ENCODE results near the gene ANKRD27. TPM values are rescaled to one million over a fixed set of nuclear protein-coding genes. Genes with fewer than 3 reads are reported as not detected.
"Not testable (repeated sequence)": the region's sequence is repeated elsewhere in the genome, so short reads cannot be mapped to it uniquely, and the experiment has no call there.

ANKRD27 gene
- total RNA-seq, 1 donor from 2014 or later, result 22.6 TPM

DNA sequence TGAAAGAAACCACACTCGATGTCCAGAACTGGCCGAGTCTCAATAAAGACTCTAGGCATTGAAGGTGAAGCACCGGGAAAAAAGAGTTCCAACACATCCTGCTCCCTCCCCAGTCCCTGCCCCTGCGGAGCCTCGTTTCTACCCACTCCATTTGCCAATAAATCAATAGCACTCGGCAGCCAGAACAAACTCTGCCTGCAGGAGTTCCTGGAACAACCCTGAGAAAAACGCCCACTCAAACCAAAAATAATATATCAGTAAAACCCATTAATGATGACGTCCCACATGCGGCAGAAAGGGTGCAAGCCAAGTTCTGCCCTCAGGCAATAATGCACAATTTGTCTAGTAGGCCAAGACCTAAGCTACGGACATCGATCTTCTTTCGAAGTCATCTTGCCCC, 53.0 kb downstream of the ANKRD27 start:
- ATAC-seq (ENCODE audit: poor library complexity) (no peak), DNase-seq (no peak)
- intact Hi-C loops (cut with DNase I), result no loop called here

DNA sequence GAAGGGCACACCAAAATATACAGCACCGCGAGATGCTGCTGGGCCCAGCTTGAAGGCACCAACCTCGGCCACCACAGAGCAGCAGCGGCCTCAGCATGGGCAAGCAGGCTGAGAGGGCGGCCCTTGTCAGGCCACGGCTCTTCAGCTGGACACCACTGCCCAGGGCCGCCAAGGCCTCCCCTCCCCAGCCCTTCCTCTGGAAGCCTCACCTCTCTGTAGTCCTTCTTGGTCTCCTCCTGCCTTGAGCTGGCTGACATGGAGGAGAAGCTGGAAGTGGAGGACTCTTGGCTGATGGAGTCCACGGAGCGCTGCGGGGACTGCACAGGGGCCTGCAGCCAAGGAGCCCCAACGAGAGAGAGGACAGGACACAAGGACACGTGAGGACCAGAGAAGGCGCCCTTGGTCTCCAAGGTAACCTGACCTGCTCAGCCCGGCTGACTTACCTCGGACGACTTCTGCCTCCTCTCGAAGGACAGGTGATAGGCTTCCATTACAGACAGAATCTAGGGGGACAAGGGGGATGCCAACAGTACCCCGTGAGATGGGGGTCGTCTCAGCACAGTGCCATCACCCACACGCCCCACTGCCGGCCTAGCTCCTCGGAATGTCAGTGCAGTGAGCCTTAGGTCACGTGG, 55.8 kb downstream of the ANKRD27 start:
- ATAC-seq (ENCODE audit: poor library complexity) (no peak), DNase-seq (no peak)
- intact Hi-C loops (cut with DNase I), result no loop called here

DNA sequence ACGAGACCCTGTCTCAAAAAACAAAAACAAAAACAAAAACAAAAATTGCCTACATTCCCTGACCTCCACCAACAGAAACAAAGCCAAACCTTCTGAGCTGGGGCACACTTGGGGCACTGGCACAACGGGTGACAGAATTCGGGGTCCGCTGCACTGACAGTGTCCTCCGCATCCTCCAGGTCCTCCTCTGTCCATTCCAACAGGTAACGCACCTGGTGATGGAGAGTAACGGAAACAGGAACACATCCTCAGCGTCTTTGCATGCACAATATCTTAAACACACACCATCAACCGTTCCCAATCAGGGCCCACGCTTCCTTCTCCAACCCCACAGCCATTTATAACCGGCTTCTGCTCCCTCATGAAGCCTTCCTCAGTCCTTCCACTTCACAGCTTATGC, 59.4 kb downstream of the ANKRD27 start:
- DNase-seq, result no peak
- no peak for ATAC-seq (ENCODE audit: poor library complexity)
- intact Hi-C loops (cut with DNase I), result no loop called here

DNA sequence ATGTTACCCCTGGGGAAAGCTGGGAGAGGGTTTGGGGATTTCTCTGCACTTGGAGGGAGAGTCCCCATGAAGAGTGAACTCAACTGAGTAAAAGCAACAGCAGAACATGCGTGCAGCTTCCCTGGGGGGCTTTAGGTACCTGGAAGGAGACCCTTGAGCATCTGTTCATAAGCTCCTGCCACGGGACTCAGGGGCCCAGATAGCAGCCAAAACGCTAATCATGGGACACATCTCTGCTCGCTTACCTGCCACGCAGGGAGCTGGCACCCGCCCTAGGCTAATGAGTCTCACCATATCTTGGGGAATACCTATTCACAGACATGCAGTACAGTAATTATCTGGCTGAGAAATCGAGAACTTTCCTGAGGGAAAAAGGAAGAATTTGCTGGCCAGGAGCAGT, 60.1 kb downstream of the ANKRD27 start:
- no peak for ATAC-seq (ENCODE audit: poor library complexity)
- no peak for DNase-seq

DNA sequence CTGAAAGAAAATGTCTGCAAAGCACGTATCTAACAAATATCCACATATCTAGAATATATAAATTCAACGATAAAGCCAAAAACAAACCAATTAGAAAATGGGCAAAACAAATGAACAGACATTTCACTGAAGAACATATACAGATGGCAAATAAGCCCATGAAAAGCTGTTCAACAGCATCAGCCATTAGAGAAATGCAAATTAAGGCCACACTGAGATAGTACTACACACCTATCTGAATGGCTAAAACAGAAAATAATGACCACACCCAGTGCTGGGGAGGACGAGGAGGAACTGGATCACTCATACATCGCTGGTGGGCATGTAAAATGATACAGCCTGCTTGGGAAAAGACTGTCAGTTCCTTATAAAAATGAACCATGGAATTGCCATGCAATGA, 62.0 kb downstream of the ANKRD27 start:
- no peak for ATAC-seq (ENCODE audit: poor library complexity)
- intact Hi-C loops (cut with DNase I), result no loop called here
- no peak for DNase-seq

More for the DNA sequence above, 60.1 kb downstream of the ANKRD27 start:
- intact Hi-C loops (cut with DNase I), result no loop called here

DNA sequence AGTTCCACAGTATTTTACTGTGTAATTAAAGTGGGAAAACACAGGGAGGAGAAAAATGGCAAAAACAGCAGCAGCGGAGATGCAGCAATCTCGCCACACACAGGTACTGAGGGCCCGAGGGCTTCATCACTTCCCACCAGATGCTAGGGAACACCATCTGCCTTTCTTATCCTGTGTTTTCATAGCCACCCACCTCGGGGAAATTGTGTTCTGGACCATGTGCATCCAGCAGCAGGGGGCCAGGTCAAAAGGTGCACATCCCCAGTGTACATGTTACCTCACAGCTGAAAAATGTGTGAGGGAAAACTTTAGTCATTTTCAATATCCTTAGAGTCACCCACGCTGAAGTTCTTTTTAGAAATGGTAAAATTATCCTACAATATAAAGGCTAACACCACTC, 63.8 kb downstream of the ANKRD27 start:
- intact Hi-C loops (cut with DNase I), result no loop called here
- no peak for ATAC-seq (ENCODE audit: poor library complexity)

DNA sequence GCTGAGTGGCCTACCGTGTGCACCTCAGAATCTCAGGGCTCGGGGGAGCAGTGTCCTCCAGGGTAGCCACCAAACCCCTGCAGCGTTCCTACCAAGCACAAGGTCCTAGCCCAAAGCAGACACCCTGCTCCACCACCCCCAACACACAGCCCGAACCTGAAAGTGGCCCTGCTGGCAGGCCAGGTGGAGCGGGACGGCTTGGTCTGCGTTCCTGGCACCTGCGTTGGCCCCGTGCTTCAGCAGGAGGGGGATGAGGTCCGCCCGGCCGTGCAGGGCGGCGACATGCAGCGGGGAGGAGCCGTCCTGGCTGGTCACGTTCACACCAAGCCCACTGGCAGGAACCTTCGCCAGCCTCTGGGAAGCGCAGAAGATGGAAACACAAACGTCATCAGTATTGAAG, 67.5 kb downstream of the ANKRD27 start:
- DNase-seq (no peak), ATAC-seq (ENCODE audit: poor library complexity) (no peak)
- intact Hi-C loops (cut with DNase I), result no loop called here

More for the DNA sequence above, 63.8 kb downstream of the ANKRD27 start:
- no peak for DNase-seq

DNA sequence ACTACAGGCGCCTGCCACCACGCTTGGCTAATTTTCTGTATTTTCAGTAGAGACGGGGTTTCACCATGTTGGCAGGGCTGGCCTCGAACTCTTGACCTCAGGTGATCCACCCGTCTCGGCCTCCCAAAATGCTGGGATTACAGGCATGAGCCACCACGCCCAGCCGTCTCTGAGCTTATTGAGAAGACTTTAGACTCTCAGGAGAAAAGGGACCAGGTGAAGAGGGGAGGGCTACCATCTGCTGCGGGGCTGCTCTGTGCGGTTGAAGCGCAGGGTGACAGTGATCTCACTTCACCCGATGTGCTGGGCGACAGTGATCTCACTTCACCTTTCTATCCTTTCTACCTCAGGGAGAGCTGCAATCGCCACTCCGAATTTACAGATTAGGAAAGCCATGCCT, 68.7 kb downstream of the ANKRD27 start:
- intact Hi-C loops (cut with DNase I), result no loop called here
- ATAC-seq (ENCODE audit: poor library complexity), result no peak
- no peak for DNase-seq

DNA sequence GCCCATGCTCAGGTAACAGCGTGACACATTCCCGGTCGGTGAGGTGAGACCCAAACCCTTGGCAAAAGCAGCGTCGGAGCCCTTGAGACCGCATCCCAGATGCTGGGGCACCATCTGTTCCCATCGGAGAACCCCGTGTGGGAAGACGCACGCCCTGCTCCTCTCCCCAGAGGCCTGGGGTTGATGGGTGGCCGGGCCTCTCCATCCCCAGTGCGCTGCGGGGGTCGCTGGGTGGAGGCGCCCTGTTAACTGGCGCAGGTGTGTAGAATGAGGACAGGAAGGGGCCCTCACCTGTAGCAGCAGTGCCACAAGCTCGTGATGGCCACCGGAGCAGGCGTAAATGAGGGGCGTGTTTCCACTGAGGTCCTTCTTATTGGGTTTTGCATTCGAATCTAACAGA, 69.4 kb downstream of the ANKRD27 start:
- intact Hi-C loops (cut with DNase I), result no loop called here
- ATAC-seq (ENCODE audit: poor library complexity), result no peak

DNA sequence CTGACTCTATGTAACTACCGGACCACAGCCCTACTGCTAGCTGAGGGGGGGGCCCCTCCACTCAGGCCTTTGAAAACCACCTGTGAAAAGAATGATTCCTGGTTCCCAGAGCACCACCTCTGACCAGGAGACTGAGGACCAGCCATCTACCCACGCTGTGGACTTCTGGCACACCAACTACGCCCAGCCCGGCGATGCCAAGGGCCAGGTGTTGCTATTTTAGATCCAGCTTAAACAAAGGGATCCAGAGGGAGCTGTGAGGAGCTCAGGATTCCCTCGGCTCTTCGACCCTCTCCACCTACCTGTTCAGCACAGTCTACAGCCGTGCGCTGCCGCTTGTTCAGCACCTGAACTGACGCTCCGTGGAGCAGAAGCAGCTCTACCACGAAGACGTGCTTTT, 71.0 kb downstream of the ANKRD27 start:
- DNase-seq (no peak), ATAC-seq (ENCODE audit: poor library complexity) (no peak)
- intact Hi-C loops (cut with DNase I), result no loop called here

More for the DNA sequence above, 69.4 kb downstream of the ANKRD27 start:
- no peak for DNase-seq

DNA sequence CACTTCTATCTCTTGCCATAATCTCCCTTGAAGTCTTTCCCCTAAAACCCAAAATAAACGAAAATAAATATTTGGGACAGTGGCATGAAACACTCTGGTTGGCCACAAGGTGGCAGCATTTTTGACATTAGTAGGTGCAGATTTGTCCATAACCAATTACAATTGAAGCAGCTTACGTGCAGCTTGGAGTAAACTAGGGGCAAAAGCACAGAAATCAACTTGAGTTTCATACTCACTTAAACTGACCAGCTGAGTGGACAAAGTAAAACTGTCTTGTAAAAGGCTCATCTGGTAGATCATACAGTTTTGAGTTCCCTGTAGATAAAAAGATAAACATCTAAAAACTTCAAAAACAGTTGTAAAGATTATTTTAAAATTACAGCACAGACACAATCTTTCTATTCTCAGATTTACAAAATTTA, 75.2 kb downstream of the ANKRD27 start:
- no peak for DNase-seq
- ATAC-seq (ENCODE audit: poor library complexity), result peak; percentile 67
- intact Hi-C loops (cut with DNase I), result no loop called here

DNA sequence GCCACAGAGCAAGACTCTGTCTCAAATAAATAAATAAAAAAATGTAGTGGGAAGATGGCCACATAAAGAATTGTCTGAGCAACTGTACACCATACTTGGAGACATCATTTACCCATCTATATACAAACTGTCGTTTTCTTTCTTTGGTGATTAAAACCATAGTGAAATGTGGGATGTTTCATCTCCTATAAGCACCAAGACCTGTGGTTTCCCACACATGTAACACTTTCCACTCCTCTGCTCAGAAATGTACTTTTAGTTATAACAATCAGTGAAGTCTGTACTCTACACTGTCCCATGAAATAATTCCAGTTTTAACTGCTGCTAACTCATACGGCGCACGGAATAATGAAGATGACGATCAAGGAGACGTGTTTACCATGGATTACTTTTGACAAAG, 75.7 kb downstream of the ANKRD27 start:
- ATAC-seq (ENCODE audit: poor library complexity) (no peak), DNase-seq (no peak)
- intact Hi-C loops (cut with DNase I), result no loop called here

DNA sequence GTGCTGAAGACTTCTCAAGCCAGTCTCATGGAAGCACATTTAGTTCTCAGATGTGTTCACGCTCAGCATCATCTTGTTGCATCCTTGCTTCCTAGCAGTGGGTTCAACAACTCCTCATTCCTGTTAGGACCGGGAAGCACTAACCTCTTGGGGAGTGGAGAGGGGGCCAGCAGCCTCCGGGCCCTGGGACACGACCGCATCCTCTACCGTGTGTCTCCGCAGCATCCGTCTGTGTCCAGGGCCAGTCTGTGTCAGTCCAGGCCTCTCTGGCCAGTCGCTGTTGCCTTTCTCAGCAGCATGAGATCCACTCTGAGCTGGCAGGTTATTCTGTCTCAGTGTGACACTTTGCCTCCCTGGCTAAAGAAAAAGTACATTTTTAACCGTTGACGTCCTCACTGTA, 77.0 kb downstream of the ANKRD27 start:
- intact Hi-C loops (cut with DNase I), result no loop called here
- DNase-seq (no peak), ATAC-seq (ENCODE audit: poor library complexity) (no peak)

DNA sequence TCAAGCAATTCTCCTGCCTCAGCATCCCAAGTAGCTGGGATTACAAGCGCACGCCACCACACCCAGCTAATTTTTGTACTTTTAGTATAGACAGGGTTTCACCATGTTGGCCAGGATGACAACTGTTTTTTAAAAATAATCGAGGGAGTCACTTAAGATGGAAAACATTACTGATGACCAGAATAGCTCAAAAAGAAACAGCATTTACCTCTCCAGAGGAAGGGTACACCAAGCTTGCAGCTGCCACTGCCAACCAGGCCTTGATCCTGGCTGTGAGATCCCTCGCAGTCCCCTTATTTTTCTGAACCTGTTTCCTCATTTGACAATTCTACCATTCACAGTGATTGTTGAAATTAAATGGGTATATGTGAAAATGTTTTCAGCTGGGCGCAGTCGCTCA, 79.5 kb downstream of the ANKRD27 start:
- no peak for ATAC-seq (ENCODE audit: poor library complexity)
- intact Hi-C loops (cut with DNase I), result no loop called here
- DNase-seq, result no peak

DNA sequence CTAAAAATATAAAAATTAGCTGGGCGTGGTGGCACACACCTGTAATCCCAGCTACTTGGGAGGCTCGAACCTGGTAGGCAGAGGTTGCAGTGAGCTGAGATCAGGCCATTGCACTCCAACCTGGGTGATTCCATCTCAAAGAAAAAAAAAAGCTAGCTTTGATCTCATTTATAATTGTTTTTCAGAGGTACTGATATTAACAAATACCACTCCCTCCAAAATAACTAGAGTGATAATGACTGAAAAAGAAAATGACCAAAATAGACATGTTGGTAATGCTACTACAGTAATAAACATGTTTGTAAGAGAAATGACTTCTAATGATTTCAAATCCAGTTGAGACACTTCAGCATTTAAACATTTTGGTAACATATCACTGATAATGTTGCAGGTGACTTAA, 81.0 kb downstream of the ANKRD27 start:
- intact Hi-C loops (cut with DNase I), result no loop called here

DNA sequence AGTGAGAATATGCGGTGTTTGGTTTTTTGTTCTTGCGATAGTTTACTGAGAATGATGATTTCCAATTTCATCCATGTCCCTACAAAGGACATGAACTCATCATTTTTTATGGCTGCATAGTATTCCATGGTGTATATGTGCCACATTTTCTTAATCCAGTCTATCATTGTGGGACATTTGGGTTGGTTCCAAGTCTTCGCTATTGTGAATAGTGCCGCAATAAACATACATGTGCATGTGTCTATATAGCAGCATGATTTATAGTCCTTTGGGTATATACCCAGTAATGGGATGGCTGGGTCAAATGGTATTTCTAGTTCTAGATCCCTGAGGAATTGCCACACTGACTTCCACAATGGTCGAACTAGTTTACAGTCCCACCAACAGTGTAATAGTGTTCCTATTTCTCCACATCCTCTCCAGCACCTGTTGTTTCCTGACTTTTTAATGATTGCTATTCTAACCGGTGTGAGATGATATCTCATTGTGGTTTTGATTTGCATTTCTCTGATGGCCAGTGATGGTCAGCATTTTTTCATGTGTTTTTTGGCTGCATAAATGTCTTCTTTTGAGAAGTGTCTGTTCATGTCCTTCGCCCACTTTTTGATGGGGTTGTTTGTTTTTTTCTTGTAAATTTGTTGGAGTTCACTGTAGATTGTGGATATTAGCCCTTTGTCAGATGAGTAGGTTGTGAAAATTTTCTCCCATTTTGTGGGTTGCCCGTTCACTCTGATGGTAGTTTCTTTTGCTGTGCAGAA, 87.1 kb downstream of the ANKRD27 start:
- DNase-seq, result not testable (repeated sequence)
- intact Hi-C loops (cut with DNase I), result loop anchor here (10.0 kb wide), 1 partner anchor 87 kb away; the partner anchor contains the start of genes ANKRD27 and RGS9BP

More for the DNA sequence above, 81.0 kb downstream of the ANKRD27 start:
- ATAC-seq (ENCODE audit: poor library complexity) (no peak), DNase-seq (no peak)

DNA sequence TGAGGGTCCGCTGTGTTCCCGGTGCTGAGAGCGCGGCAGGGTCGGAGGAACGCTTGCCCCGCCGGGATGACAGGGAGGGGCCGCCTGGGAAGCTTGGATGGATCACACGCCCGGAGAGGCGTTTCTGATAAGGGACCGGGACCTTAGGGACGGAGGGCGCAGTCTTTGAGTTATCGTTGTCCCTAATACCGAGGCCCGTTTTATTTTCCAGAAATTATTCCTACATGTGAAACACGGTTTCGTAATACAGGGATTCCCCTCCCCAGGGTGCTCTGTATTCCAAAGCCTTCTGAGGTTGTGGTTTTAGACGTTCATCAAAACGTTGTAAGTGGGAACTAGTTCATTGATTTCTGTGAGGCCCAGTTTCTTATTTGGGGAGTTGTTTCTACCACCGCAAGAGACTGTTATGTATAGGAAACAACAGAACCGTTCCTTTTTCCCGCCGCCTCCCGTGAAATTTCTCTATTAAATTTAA, 93.2 kb downstream of the ANKRD27 start:
- peak; percentile 46 for DNase-seq
- ATAC-seq (ENCODE audit: poor library complexity), result peak; percentile 35
- intact Hi-C loops (cut with DNase I), result loop anchor here (10.0 kb wide), 1 partner anchor 93 kb away; the partner anchor contains the start of genes ANKRD27 and RGS9BP

More for the DNA sequence above, 87.1 kb downstream of the ANKRD27 start:
- not testable (repeated sequence) for ATAC-seq (ENCODE audit: poor library complexity)

DNA sequence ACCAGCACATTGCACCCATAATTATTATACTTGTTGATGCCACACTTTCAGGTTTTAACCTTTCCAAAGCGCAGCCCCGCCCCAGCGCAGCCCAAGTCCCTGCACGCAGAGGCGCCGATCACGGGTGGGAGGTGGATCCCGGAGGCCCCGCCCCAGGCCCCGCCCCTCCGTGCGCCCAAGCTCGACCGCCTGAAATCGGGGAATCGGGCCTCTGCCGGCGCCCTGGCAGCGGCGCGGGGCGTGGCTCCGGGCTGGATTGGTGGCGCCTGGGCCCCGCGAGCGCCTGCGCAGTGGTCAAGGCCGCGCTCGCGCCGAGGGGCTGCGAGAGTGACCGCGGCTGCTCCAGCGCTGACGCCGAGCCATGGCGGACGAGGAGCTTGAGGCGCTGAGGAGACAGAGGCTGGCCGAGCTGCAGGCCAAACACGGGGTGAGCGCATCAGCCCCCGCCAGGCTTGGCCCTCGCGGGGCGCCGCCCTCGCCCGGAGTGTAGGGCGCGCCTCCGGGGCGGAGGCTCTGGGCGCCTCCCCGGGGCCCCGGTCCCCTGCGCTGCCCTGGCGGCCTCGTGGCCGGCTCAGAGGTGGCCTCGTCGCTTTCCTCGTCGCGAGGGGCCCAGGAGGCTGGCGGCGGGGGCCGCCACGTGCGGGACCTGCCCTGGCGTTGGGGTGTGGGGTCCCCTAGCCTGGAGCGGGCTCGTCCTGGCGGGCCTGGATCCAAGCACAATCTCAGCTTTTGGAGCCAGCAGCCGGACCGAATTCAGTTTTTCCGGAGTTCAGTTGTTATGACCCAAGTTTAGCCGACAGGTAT, 93.9 kb downstream of the ANKRD27 start, which contains the start of gene PDCD5:
TSS of gene PDCD5 (plus strand) at position 290 of the 804 bp plus-strand sequence. CDS start at position 362, 72 bp downstream.
- intact Hi-C loops (cut with DNase I), result loop anchor here (10.0 kb wide), 1 partner anchor 94 kb away; the partner anchor contains the start of genes ANKRD27 and RGS9BP
- DNase-seq (peak; percentile 99), ATAC-seq (ENCODE audit: poor library complexity) (peak; percentile 99)

DNA sequence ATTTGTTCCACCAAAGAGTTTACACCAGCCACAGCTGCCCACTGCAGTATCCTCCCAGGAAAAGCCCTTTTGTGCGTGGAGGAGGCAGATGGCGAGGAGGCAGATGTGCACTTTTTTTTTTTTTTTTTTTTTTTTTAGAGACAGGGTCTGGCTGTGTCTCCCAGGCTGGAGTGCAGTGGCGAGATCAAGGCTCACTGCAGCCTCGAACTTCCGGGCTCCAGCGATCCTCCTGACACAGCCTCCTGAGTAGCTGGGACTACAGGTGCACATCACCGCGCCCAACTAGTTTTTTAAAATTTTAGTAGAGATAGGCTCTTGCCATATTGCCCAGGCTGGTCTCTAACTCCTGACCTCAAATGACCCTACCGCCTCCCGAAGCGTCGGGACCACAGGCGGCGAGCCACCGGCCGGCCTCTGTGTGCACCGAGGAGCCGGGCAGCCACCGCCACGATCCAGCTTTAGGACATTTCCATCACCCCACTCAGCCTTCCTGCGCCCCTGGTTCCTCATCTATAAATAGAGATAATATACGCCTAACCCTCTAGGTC, 94.6 kb downstream of the ANKRD27 start:
- DNase-seq, result no peak
- peak; percentile 46 for ATAC-seq (ENCODE audit: poor library complexity)
- intact Hi-C loops (cut with DNase I), result loop anchor here (10.0 kb wide), 1 partner anchor 94 kb away; the partner anchor contains the start of genes ANKRD27 and RGS9BP
